Spleen (tissue), 7 donors: ENCODE measurements around the gene MT1B.

Experiments
- POLR2A ChIP-seq, 3 donors: fragments of 450-650 bp; IDR thresholded peaks; one replicate each; pipeline ENCODE4 v1.5.1; 2017; ENCODE audit warnings: antibody characterized with exemption in 3 of 3, mild to moderate bottlenecking in 1 of 3
- POLR2AphosphoS5 ChIP-seq, 3 donors: sonication (generic); formaldehyde crosslinking; IDR thresholded peaks; one replicate each; pipeline ENCODE4 v1.5.1; 2017; ENCODE audit warnings: antibody characterized with exemption in 3 of 3
- TF ChIP-seq, protein P1 (sequence below), 11 experiments: fragments of 200-600 bp in 7 of 11; fragments of 450-650 bp in 4 of 11; sonication (generic) in 4 of 11; IDR thresholded peaks in 8 of 11; conservative IDR thresholded peaks in 3 of 11; 1 replicate in 7 of 11; 2 replicates in 4 of 11; pipeline versions ENCODE4 v1.4.0 to v1.8.0; 2016 to 2021; ENCODE audit warnings: antibody characterized with exemption in 11 of 11, inconsistent platforms in 4 of 11, mild to moderate bottlenecking in 1 of 11
- donor health status: DM: no; HTN: no; CAD: no; lungs with moderate emphysema.
- donor health status: DM: no; HTN: no; CAD: no.
- donor health status: DM: no; HTN: no; CAD: no.

- TF ChIP-seq, protein P1, sequence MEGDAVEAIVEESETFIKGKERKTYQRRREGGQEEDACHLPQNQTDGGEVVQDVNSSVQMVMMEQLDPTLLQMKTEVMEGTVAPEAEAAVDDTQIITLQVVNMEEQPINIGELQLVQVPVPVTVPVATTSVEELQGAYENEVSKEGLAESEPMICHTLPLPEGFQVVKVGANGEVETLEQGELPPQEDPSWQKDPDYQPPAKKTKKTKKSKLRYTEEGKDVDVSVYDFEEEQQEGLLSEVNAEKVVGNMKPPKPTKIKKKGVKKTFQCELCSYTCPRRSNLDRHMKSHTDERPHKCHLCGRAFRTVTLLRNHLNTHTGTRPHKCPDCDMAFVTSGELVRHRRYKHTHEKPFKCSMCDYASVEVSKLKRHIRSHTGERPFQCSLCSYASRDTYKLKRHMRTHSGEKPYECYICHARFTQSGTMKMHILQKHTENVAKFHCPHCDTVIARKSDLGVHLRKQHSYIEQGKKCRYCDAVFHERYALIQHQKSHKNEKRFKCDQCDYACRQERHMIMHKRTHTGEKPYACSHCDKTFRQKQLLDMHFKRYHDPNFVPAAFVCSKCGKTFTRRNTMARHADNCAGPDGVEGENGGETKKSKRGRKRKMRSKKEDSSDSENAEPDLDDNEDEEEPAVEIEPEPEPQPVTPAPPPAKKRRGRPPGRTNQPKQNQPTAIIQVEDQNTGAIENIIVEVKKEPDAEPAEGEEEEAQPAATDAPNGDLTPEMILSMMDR (IDR thresholded peaks at IDR 0.05 in 8 of 11, conservative IDR thresholded peaks at IDR 0.05 in 3 of 11), result no peak
- TF ChIP-seq POLR2A (IDR thresholded peaks at IDR 0.05), result no peak
- TF ChIP-seq POLR2AphosphoS5 (IDR thresholded peaks at IDR 0.05), result no peak
These were observed 27.5 kb downstream of the MT1B start for GRCh38 chr16:56679078-56679730.
